Stomach smooth muscle (tissue), 2 donors: ENCODE measurements around the gene CYB5A.
"Not testable (repeated sequence)": the region's sequence is repeated elsewhere in the genome, so short reads cannot be mapped to it uniquely, and the experiment has no call there.

Source experiments
- H3K27ac ChIP-seq: one replicate; pipeline ENCODE4 v1.7.0; 2013; ENCODE audit warnings: mild to moderate bottlenecking, low read length, inconsistent platforms
- H3K27me3 ChIP-seq, 2 donors: one replicate each; pipeline ENCODE4 v1.7.0; 2013; ENCODE audit warnings: low read length in 2 of 2; ENCODE audit not compliant: insufficient read depth in 2 of 2, control insufficient read depth in 1 of 2
- H3K36me3 ChIP-seq, 2 donors: one replicate each; pipeline ENCODE4 v1.7.0; 2013; ENCODE audit warnings: low read length in 2 of 2; ENCODE audit not compliant: control insufficient read depth in 2 of 2, insufficient read depth in 2 of 2
- H3K4me1 ChIP-seq: one replicate; pipeline ENCODE4 v1.7.0; 2013; ENCODE audit warnings: low read length; ENCODE audit not compliant: control insufficient read depth, insufficient read depth
- H3K4me3 ChIP-seq, 2 donors: one replicate each; pipeline ENCODE4 v1.7.0; 2013; ENCODE audit warnings: low read length in 2 of 2
- H3K9ac ChIP-seq, 2 donors: one replicate each; pipeline ENCODE4 v1.7.0; 2013; ENCODE audit warnings: low read length in 2 of 2, mild to moderate bottlenecking in 1 of 2
- H3K9me3 ChIP-seq, 2 donors: one replicate each; pipeline ENCODE4 v1.7.0; 2013; ENCODE audit warnings: low read length in 2 of 2; ENCODE audit not compliant: control insufficient read depth in 2 of 2
- donor health status: healthy.
- donor health status: Pancreatic carcinoma.

The CYB5A gene

DNA sequence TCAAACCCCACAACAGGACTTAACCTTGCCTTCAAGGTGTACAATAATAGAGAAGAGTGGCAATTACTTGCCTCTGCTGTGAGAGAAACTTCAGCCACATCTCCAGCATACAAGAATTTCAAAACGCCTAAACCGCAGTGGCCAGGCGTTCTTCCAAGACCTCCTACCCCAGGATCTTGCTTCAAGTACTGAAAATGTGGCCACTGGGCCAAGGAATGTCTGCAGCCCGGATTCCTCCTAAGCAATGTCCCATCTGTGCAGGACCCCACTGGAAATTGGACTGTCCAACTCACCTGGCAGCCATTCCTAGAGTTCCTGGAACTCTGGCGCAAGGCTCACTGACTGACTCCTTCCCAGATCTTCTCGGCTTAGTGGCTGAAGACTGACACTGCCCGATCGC is 2.8 kb upstream of the CYB5A start:
- Histone ChIP-seq H3K27me3 (no peaks in the 10 kb centered on the region), H3K9ac (no peak overlapping the region), H3K4me1 (peaks cover 11% of the 10 kb centered on the region), H3K27ac (no peak overlapping the region), H3K36me3 (no peaks in the 10 kb centered on the region), H3K4me3 (no peak overlapping the region), H3K9me3 (no peaks in the 10 kb centered on the region)

DNA sequence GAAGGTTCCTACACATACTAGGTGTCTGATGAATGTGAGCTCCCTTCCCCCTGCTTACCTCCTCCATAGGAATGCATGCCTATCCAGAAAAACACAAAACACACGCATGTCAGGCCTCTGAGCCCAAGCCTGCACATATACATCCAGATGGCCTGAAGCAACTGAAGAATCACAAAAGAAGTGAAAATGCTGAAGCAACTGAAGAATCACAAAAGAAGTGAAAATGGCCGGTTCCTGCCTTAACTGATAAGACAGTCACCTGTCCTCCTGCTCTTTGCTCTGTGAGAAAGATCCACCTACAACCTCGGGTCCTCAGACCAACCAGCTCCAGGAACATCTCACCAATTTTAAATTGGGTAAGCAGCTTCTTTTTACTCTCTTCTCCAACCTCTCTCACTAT is 1.2 kb upstream of the CYB5A start:
- H3K36me3 ChIP-seq, H3K4me3 ChIP-seq, H3K9ac ChIP-seq, H3K27me3 ChIP-seq, H3K27ac ChIP-seq, H3K9me3 ChIP-seq: not testable (repeated sequence)
- peaks cover 17% of the 10 kb centered on the region for H3K4me1 ChIP-seq

DNA sequence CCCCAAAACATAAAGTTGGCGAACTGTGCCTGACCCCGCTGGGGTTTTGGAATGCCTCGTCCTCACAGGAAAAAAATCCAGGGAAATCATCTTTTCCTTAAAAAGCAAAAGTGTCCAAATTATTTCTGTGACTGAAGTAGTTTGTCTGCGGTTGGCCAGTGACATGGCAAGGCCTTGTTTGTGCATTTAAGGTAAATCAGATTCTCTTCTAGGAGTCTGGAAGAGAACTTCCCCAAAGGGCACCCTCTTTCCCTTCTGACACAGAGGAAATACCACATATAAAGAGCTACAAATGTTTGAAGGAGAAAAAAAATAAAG is 737 bp upstream of the CYB5A start:
- H3K27me3 ChIP-seq = no peaks in the 10 kb centered on the region
- H3K9me3 ChIP-seq = no peaks in the 10 kb centered on the region
- H3K4me1 ChIP-seq = peaks cover 17% of the 10 kb centered on the region
- H3K27ac ChIP-seq = peak overlapping the region; percentile 41
- H3K36me3 ChIP-seq = no peaks in the 10 kb centered on the region
- H3K4me3 ChIP-seq = peak overlapping the region; percentile 95 to 98
- H3K9ac ChIP-seq = peak overlapping the region; percentile 69 to 71

GRCh38 chr18:74291472-74291770 is 342 bp downstream of the CYB5A start:
- Histone ChIP-seq H3K27ac (peak overlapping the region; percentile 24), H3K36me3 (no peaks in the 10 kb centered on the region), H3K27me3 (no peaks in the 10 kb centered on the region), H3K4me1 (peaks cover 17% of the 10 kb centered on the region), H3K4me3 (peak overlapping the region; percentile 95 to 98), H3K9ac (peak overlapping the region; percentile 69 to 79), H3K9me3 (no peaks in the 10 kb centered on the region)

DNA sequence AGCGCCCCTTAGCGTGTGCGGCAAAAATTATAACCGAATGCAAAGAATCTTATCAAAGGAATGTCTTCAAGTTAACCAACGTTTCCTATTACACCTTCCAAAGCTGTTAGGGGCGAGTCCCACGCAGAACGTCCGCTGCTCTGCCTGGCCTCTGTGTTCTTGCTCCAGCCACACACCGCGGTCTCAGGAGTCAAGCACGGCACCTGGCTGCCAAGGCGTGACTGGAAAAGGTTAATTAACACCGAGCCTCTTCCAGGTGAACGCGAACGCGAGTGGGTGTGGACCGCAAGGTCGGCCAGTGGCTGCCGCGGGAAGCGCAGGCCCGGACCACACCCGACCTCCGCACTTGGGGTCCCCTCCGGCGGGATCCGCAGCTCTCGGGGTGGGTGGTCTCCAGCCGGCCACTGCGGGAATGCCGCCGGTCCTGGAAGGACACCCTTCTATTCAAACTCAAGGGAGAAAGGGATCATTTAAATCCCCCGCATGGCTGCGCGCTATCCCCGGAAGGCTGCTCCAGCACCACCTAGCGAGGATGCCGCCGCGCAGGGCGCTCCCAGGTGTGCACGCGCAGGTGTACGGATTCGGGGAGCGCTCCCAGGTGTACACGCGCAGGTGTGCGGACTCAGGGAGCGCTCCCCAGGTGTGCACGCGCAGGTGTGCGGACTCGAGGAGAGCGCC is 830 bp downstream of the CYB5A start:
- Histone ChIP-seq H3K27ac (peak overlapping the region; percentile 31), H3K4me3 (peak overlapping the region; percentile 95 to 98), H3K9me3 (no peaks in the 10 kb centered on the region), H3K4me1 (peaks cover 17% of the 10 kb centered on the region), H3K9ac (peak overlapping the region; percentile 69 to 79), H3K27me3 (no peaks in the 10 kb centered on the region), H3K36me3 (no peaks in the 10 kb centered on the region)

GRCh38 chr18:74290021-74290420 is 1.7 kb downstream of the CYB5A start:
- H3K27ac ChIP-seq = no peak overlapping the region
- H3K4me3 ChIP-seq = no peak overlapping the region
- no peak overlapping the region for H3K9ac ChIP-seq
- H3K4me1 ChIP-seq = peaks cover 23% of the 10 kb centered on the region
- no peaks in the 10 kb centered on the region for H3K9me3 ChIP-seq
- no peaks in the 10 kb centered on the region for H3K27me3 ChIP-seq
- no peaks in the 10 kb centered on the region for H3K36me3 ChIP-seq

- Histone ChIP-seq H3K36me3 (no peaks in the 10 kb centered on the region), H3K27me3 (no peaks in the 10 kb centered on the region), H3K4me1 (peaks cover 31% of the 10 kb centered on the region), H3K9me3 (no peaks in the 10 kb centered on the region), H3K27ac (peak overlapping the region; percentile 37), H3K9ac (no peak overlapping the region), H3K4me3 (no peak overlapping the region)
These were observed 2.6 kb downstream of the CYB5A start for GRCh38 chr18:74289137-74289536.

- Histone ChIP-seq H3K9ac (no peak overlapping the region), H3K27ac (peak overlapping the region; percentile 37), H3K4me3 (no peak overlapping the region), H3K27me3 (no peaks in the 10 kb centered on the region), H3K9me3 (no peaks in the 10 kb centered on the region), H3K36me3 (no peaks in the 10 kb centered on the region), H3K4me1 (peaks cover 34% of the 10 kb centered on the region)
These were observed 3.0 kb downstream of the CYB5A start for GRCh38 chr18:74288730-74289129.

DNA sequence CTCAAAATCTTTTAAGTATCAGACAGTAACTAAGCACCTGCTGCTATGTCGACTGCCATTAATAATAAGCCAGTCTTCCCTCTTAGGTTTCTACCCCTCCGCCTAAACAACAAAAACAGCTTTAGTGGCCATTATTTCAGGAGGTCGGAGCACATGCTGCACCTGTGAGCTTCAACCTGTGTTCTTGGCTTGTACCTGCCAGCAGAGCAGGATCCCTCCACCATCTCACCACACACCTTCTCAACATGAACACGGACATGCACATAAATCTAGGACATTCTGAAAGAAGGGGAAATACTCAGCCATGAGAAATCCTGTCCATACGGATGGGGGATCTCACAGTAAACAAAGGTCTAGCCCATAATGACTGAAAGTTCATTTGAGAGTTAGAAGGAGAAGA is 3.7 kb downstream of the CYB5A start:
- Histone ChIP-seq H3K27me3 (no peaks in the 10 kb centered on the region), H3K36me3 (no peaks in the 10 kb centered on the region), H3K4me3 (no peak overlapping the region), H3K4me1 (peaks cover 41% of the 10 kb centered on the region), H3K9me3 (no peaks in the 10 kb centered on the region), H3K27ac (peak overlapping the region; percentile 3), H3K9ac (no peak overlapping the region)

- H3K4me3 ChIP-seq = no peak overlapping the region
- H3K27me3 ChIP-seq = no peaks in the 10 kb centered on the region
These were observed 4.9 kb downstream of the CYB5A start for GRCh38 chr18:74286856-74287255.

DNA sequence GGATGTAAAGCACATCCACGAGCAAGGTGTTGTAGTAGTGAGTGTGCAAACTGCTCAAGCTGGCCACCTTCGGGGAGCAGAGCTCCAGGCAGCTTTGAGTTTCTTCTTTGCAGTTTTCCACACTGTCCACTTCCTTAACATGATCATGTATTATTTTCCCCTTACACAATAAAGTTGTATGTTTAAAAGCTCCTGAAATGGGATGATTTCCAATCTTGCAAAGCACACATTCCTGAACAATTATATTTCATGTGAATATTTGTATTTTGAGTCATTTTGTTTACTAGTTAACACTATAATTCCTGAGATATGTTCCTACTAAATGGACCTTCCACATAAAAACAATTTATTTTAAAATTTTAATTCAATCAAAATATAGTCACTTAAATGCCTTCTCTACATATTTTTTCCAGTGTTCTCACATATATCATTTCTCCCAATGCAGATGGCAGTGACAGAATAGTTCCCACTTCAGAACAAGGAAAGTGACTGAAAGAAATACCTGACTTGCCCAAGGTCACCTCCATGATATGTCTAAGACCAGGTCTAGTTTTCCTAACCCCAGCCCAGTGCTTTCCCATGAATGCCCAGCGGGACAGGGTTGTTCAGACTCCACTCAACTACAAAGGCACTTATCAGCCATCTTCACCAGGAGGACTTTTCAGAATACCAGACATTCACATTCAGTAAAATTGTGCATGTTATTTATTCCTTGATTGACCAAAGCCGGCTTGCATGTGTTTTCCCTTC is 5.5 kb downstream of the CYB5A start:
- H3K9me3 ChIP-seq = no peaks in the 10 kb centered on the region
- H3K9ac ChIP-seq = no peak overlapping the region
- H3K4me1 ChIP-seq = peaks cover 55% of the 10 kb centered on the region
- no peaks in the 10 kb centered on the region for H3K36me3 ChIP-seq
- no peak overlapping the region for H3K4me3 ChIP-seq
- no peaks in the 10 kb centered on the region for H3K27me3 ChIP-seq
- no peak overlapping the region for H3K27ac ChIP-seq

More at GRCh38 chr18:74286856-74287255, 4.9 kb downstream of the CYB5A start:
- H3K4me1 ChIP-seq = peaks cover 52% of the 10 kb centered on the region
- no peaks in the 10 kb centered on the region for H3K36me3 ChIP-seq
- no peaks in the 10 kb centered on the region for H3K9me3 ChIP-seq
- no peak overlapping the region for H3K27ac ChIP-seq
- H3K9ac ChIP-seq = no peak overlapping the region
